ENCODE data around the gene EFNA1. TPM values are rescaled to one million over a fixed set of nuclear protein-coding genes. Genes with fewer than 3 reads are reported as not detected.

EFNA1 gene
- polyA plus RNA-seq, 1 donor, result 96.1 TPM

DNA sequence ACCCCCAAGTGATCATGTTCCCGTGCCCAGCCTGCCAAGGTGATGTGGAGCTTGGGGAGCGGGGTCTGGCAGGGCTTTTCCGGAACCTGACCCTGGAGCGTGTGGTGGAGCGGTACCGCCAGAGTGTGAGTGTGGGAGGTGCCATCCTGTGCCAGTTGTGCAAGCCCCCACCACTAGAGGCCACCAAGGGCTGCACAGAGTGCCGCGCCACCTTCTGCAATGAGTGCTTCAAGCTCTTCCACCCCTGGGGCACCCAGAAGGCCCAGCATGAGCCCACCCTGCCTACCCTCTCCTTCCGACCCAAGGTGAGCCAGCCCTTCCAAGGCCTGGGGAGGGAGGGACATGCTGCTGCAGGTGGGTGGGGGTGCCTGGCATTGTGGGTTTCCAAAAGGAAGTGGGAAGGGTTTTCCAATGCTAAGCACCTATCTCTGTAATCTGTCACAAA lies 48.3 kb downstream of the EFNA1 start:
- WGBS (ENCODE audit: insufficient coverage, low lambda C conversion rate), result no CpG with 5 or more reads among the region's 9 CpGs
- Histone ChIP-seq H3K9me3 (ENCODE audit: control insufficient read depth, low read depth, low read length) (no peaks in the 10 kb centered on the region), H3K36me3 (ENCODE audit: control insufficient read depth, insufficient read depth, low read length) (no peaks in the 10 kb centered on the region), H3K4me1 (ENCODE audit: control insufficient read depth, insufficient read depth, low read length) (peaks cover 18% of the 10 kb centered on the region), H3K27me3 (ENCODE audit: control insufficient read depth, insufficient read depth, low read length) (peaks cover 23% of the 10 kb centered on the region), H3K4me3 (ENCODE audit: low read length) (no peak overlapping the region), H3K27ac (ENCODE audit: low read length) (no peak overlapping the region)
- no peak for DNase-seq

DNA sequence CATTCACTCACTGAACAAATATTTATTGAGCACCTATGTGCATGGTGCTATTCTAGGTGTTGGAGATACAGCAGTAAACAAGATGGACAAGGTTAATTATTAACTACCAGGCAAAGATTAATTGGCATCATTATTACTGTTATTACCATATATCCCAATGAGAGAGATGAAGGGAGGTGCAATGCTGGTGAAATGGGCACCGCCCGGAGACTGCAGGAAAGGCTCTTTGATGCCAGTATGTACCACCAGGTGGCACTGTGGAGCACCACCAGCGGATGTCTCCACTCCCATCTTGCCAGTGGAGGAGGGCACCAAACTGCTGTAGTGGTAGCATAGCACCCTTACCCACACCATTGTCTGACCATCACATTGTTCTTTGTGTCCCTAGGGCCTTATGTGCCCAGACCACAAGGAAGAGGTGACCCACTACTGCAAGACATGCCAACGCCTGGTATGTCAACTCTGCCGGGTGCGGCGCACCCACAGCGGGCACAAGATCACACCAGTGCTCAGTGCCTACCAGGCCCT lies 48.9 kb downstream of the EFNA1 start:
- peaks cover 18% of the 10 kb centered on the region for H3K4me1 ChIP-seq (ENCODE audit: control insufficient read depth, insufficient read depth, low read length)
- H3K9me3 ChIP-seq (ENCODE audit: control insufficient read depth, low read depth, low read length), result no peaks in the 10 kb centered on the region
- WGBS (ENCODE audit: insufficient coverage, low lambda C conversion rate), result no CpG with 5 or more reads among the region's 8 CpGs
- H3K27me3 ChIP-seq (ENCODE audit: control insufficient read depth, insufficient read depth, low read length), result peaks cover 23% of the 10 kb centered on the region
- DNase-seq, result peak in 1 of 2 donors; percentile 62
- no peak overlapping the region for H3K27ac ChIP-seq (ENCODE audit: low read length)
- H3K36me3 ChIP-seq (ENCODE audit: control insufficient read depth, insufficient read depth, low read length), result no peaks in the 10 kb centered on the region
- H3K4me3 ChIP-seq (ENCODE audit: low read length), result no peak overlapping the region

DNA sequence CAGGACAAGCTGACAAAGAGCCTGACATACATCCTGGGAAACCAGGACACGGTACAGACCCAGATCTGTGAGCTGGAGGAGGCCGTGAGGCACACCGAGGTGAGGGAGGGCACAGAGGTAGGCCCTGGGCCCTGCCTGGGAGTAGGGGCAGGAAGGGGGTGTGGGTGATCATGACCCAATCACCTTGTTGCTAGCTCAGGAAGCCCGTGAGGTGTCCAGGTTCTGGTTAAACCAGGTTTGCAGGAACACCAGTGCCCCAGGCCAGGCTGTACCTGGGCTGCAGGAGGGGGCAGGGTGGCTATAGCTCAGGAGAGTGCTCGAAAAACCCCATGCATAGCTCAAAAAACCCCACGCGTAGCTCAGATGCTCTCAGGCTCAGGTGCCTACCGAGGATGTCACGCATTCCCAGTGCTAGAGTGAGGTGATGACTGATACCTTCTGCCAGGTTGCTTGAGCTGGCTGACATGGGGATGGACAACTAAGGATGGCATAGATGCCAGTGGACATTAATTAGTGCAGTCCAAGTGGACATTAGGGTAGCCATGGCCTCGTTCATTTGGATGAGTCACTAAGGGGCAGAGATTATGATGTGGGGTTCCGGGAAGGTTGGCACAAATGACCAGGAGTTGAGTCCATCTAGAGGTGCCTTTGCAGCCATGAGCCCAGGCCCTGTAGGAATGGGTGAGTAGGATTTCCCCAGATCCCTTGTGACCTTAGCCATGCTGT lies 49.7 kb downstream of the EFNA1 start:
- H3K4me1 ChIP-seq (ENCODE audit: control insufficient read depth, insufficient read depth, low read length), result peaks cover 11% of the 10 kb centered on the region
- no peak for DNase-seq
- H3K27ac ChIP-seq (ENCODE audit: low read length), result no peak overlapping the region
- no peaks in the 10 kb centered on the region for H3K36me3 ChIP-seq (ENCODE audit: control insufficient read depth, insufficient read depth, low read length)
- WGBS (ENCODE audit: insufficient coverage, low lambda C conversion rate), result no CpG with 5 or more reads among the region's 11 CpGs
- no peak overlapping the region for H3K4me3 ChIP-seq (ENCODE audit: low read length)
- peaks cover 23% of the 10 kb centered on the region for H3K27me3 ChIP-seq (ENCODE audit: control insufficient read depth, insufficient read depth, low read length)
- no peaks in the 10 kb centered on the region for H3K9me3 ChIP-seq (ENCODE audit: control insufficient read depth, low read depth, low read length)

DNA sequence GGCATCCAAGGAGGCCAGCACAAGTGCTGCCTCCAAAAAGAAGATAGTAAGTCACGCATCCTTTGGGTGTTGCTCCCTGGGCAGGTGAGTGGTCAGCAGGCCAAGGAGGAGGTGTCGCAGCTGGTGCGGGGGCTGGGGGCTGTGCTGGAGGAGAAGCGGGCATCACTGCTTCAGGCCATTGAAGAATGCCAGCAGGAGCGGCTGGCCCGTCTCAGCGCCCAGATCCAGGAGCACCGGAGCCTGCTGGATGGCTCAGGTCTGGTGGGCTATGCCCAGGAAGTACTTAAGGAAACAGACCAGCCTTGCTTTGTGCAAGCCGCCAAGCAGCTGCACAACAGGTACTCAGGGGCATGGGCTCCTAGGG lies 50.2 kb downstream of the EFNA1 start:
- Histone ChIP-seq H3K27ac (ENCODE audit: low read length) (no peak overlapping the region), H3K4me3 (ENCODE audit: low read length) (no peak overlapping the region), H3K36me3 (ENCODE audit: control insufficient read depth, insufficient read depth, low read length) (no peaks in the 10 kb centered on the region), H3K9me3 (ENCODE audit: control insufficient read depth, low read depth, low read length) (no peaks in the 10 kb centered on the region), H3K4me1 (ENCODE audit: control insufficient read depth, insufficient read depth, low read length) (peaks cover 10% of the 10 kb centered on the region), H3K27me3 (ENCODE audit: control insufficient read depth, insufficient read depth, low read length) (peaks cover 23% of the 10 kb centered on the region)
- WGBS (ENCODE audit: insufficient coverage, low lambda C conversion rate), result no CpG with 5 or more reads among the region's 9 CpGs
- peak in 1 of 2 donors; percentile 0 for DNase-seq

DNA sequence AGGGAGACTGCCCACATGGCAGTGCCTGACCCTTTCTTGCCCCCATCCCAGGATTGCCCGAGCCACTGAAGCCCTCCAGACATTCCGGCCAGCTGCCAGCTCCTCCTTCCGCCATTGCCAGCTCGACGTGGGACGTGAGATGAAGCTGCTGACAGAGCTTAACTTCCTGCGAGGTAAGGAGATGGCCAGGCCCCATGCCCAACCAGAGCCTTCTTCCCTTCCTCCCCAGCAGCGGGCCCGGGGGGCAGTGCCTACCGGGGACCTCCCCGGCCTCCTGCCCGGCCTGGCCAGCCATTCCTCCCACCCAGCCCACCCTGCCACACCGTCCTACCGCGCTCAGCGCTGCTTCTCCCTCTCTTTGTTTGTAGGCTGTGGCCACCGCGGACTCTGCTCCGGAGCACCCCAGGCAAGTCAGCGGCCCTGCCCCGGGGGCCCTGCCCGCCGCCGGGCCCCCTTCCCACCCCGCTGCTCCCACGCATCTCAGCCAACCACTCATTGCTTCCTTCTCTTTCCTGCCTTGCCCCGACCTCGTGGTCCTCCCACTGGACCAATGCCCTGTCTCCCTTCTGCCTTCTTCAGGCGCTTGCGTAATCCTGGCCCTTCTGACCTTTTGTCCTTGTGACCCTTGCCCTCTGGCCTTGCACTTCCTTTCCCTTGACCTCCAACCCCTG lies 50.9 kb downstream of the EFNA1 start:
- H3K4me1 ChIP-seq (ENCODE audit: control insufficient read depth, insufficient read depth, low read length), result peaks cover 10% of the 10 kb centered on the region
- H3K4me3 ChIP-seq (ENCODE audit: low read length), result no peak overlapping the region
- peak in 1 of 2 donors; percentile 9 for DNase-seq
- WGBS (ENCODE audit: insufficient coverage, low lambda C conversion rate), result no CpG with 5 or more reads among the region's 30 CpGs
- peaks cover 20% of the 10 kb centered on the region for H3K27me3 ChIP-seq (ENCODE audit: control insufficient read depth, insufficient read depth, low read length)
- no peaks in the 10 kb centered on the region for H3K9me3 ChIP-seq (ENCODE audit: control insufficient read depth, low read depth, low read length)
- H3K27ac ChIP-seq (ENCODE audit: low read length), result no peak overlapping the region
- H3K36me3 ChIP-seq (ENCODE audit: control insufficient read depth, insufficient read depth, low read length), result no peaks in the 10 kb centered on the region

DNA sequence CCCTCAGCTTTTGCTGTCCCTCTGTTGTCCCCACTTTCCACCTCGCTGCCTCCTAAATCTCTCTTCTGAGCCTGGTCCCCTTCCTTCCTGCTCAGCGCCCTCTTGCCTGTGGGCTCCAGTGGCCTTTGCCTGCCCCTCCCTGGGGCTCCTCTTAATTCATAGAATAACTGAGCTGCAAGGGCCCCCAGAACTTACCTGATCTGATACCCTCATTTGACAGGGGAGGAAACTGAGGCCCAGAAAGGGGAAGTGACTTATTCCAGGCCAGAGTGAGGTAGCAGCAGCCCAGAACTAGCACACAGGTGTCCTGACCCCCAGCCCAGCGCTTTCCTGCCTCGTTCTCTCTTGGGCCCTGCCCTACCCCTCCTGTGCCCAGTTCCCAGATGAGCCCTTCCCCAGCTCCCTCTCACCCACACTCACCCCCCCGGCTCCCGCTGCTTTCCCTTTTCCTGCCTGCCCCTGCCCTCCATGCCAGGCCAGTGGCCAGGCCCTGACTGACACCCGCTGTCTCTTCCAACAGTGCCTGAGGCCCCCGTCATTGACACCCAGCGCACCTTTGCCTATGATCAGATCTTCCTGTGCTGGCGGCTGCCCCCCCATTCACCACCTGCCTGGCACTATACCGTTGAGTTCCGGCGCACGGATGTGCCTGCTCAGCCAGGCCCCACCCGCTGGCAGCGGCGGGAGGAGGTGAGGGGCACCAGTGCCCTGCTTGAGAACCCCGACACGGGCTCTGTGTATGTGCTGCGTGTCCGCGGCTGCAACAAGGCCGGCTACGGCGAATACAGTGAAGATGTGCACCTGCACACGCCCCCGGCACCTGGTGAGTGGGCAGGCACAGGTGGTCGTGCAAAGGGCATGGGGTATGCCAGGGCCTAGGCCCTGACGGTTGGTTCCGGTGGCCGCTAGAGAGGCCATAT lies 51.7 kb downstream of the EFNA1 start:
- H3K27ac ChIP-seq (ENCODE audit: low read length), result no peak overlapping the region
- H3K9me3 ChIP-seq (ENCODE audit: control insufficient read depth, low read depth, low read length), result no peaks in the 10 kb centered on the region
- no peaks in the 10 kb centered on the region for H3K36me3 ChIP-seq (ENCODE audit: control insufficient read depth, insufficient read depth, low read length)
- H3K4me1 ChIP-seq (ENCODE audit: control insufficient read depth, insufficient read depth, low read length), result peaks cover 10% of the 10 kb centered on the region
- DNase-seq, result peak in 1 of 2 donors; percentile 1
- no CpG with 5 or more reads among the region's 31 CpGs for WGBS (ENCODE audit: insufficient coverage, low lambda C conversion rate)
- H3K4me3 ChIP-seq (ENCODE audit: low read length), result no peak overlapping the region
- peaks cover 12% of the 10 kb centered on the region for H3K27me3 ChIP-seq (ENCODE audit: control insufficient read depth, insufficient read depth, low read length)

DNA sequence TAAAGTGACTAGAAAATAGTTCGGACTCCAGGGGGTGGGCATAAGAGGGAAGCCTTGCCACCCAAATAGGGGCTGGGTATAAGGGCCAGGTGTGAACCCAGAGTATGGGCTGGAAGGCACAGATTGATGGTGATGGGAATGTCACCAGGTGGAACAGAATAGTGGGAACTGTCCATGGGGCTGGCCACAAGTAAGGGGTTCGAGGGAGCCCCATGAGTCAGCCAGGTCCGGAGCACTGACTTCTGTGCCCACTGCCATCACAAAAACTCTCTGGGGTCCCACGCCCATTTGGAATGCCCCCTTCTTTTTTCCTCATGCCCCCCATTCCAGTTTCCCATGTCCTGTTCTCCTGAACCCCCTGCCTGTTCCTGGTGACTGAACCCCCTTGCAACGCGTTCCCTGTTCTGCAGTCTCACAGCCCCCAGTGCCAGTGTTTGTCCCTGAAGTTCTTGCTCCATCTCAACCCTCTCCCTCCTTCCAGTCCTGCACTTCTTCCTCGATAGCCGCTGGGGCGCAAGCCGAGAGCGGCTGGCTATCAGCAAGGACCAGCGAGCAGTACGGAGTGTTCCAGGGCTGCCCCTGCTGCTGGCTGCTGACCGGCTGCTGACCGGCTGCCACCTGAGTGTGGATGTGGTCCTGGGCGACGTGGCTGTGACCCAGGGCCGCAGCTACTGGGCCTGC lies 53.8 kb downstream of the EFNA1 start:
- no peak for DNase-seq
- H3K36me3 ChIP-seq (ENCODE audit: control insufficient read depth, insufficient read depth, low read length), result no peaks in the 10 kb centered on the region
- H3K27ac ChIP-seq (ENCODE audit: low read length), result no peak overlapping the region
- 100% methylated on average over 1 of the region's 18 CpGs for WGBS (ENCODE audit: insufficient coverage, low lambda C conversion rate)
- no peaks in the 10 kb centered on the region for H3K27me3 ChIP-seq (ENCODE audit: control insufficient read depth, insufficient read depth, low read length)
- H3K4me1 ChIP-seq (ENCODE audit: control insufficient read depth, insufficient read depth, low read length), result peaks cover 28% of the 10 kb centered on the region
- H3K9me3 ChIP-seq (ENCODE audit: control insufficient read depth, low read depth, low read length), result no peaks in the 10 kb centered on the region
- no peak overlapping the region for H3K4me3 ChIP-seq (ENCODE audit: low read length)

DNA sequence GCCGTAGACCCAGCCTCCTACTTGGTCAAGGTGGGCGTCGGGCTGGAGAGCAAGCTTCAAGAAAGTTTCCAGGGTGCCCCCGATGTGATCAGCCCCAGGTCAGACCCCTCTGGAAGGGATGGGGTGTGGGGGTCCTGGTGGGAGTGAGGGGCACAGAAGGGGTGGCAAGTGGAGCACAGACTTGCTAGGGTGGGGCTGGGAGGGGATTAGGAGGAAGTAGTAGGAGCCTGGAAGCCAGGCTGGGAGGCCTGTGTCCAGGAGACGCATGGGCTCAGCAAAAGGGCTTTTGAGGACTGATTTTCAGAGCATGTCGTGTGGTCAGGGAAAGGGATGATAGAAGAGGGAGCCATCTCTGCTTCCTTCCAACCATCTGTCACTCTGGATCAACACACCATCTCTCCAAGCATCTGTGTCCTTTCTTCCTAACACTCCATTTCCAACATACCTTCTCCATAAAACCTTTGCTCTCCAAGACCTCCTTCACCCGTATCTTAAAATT lies 54.4 kb downstream of the EFNA1 start:
- Histone ChIP-seq H3K4me1 (ENCODE audit: control insufficient read depth, insufficient read depth, low read length) (peaks cover 30% of the 10 kb centered on the region), H3K27ac (ENCODE audit: low read length) (no peak overlapping the region), H3K4me3 (ENCODE audit: low read length) (no peak overlapping the region), H3K9me3 (ENCODE audit: control insufficient read depth, low read depth, low read length) (no peaks in the 10 kb centered on the region), H3K36me3 (ENCODE audit: control insufficient read depth, insufficient read depth, low read length) (no peaks in the 10 kb centered on the region), H3K27me3 (ENCODE audit: control insufficient read depth, insufficient read depth, low read length) (no peaks in the 10 kb centered on the region)
- no CpG with 5 or more reads among the region's 7 CpGs for WGBS (ENCODE audit: insufficient coverage, low lambda C conversion rate)
- DNase-seq, result no peak

DNA sequence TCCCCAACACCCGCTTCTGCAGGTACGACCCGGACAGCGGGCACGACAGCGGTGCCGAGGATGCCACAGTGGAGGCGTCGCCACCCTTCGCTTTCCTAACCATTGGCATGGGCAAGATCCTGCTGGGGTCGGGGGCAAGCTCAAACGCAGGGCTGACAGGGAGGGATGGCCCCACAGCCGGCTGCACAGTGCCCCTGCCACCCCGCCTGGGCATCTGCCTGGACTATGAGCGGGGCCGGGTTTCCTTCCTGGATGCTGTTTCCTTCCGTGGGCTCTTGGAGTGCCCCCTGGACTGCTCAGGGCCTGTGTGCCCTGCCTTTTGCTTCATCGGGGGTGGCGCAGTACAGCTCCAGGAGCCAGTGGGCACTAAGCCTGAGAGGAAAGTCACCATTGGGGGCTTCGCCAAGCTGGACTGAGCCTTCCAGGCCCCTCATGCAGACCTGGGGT lies 56.1 kb downstream of the EFNA1 start:
- Histone ChIP-seq H3K27me3 (ENCODE audit: control insufficient read depth, insufficient read depth, low read length) (no peaks in the 10 kb centered on the region), H3K9me3 (ENCODE audit: control insufficient read depth, low read depth, low read length) (no peaks in the 10 kb centered on the region), H3K36me3 (ENCODE audit: control insufficient read depth, insufficient read depth, low read length) (no peaks in the 10 kb centered on the region), H3K4me3 (ENCODE audit: low read length) (no peak overlapping the region), H3K4me1 (ENCODE audit: control insufficient read depth, insufficient read depth, low read length) (peaks cover 31% of the 10 kb centered on the region), H3K27ac (ENCODE audit: low read length) (no peak overlapping the region)
- no CpG with 5 or more reads among the region's 20 CpGs for WGBS (ENCODE audit: insufficient coverage, low lambda C conversion rate)
- no peak for DNase-seq

All from large intestine (tissue), 3 donors.